Astrocyte of the cerebellum (primary cell): ENCODE results near the gene DDX19B.
"Not testable (repeated sequence)": the region's sequence is repeated elsewhere in the genome, so short reads cannot be mapped to it uniquely, and the experiment has no call there.

Experiments used
- DNase-seq: peaks from one replicate; pipeline ENCODE4 v3.0.0-alpha.2; 2011; ENCODE audit warnings: low read depth
- H3K4me3 ChIP-seq: 2 replicates; pipeline ENCODE4 v1.5.1; 2011; ENCODE audit warnings: mild to moderate bottlenecking, low read depth, low read length, moderate library complexity
- in situ Hi-C: cut with HindIII; loops from 2 replicates; pipeline ENCODE4 v1.10.0; 2017; ENCODE audit warnings: low sequenced_read_pairs
- TF ChIP-seq, protein P1 (sequence below): IDR thresholded peaks from 2 replicates; pipeline ENCODE4 v1.5.1; 2012; ENCODE audit warnings: low read length, low read depth, moderate library complexity, mild to moderate bottlenecking; ENCODE audit errors: missing control alignments

The DDX19B gene

DNA sequence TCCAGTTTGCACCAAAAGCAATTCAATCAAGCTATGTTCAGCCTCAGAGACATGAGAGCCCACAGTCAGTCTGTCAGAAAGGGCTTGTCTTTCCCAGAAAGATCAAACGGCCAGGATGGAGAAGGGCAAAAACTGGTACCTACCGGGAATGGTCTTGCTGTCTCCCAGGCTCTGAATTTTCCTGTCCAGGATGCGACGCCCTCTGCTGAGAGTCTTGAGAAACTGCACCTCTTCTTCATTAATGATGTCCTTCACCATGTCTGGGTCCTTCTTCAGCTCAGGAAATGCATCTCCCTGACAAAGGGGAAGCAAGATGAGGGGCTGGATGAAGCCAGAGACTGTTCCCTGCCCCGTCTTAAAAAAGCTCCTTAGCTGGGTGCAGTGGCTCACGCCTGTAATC lies 31.5 kb upstream of the DDX19B start:
- H3K4me3 ChIP-seq = no peak overlapping the region
- TF ChIP-seq, protein P1, sequence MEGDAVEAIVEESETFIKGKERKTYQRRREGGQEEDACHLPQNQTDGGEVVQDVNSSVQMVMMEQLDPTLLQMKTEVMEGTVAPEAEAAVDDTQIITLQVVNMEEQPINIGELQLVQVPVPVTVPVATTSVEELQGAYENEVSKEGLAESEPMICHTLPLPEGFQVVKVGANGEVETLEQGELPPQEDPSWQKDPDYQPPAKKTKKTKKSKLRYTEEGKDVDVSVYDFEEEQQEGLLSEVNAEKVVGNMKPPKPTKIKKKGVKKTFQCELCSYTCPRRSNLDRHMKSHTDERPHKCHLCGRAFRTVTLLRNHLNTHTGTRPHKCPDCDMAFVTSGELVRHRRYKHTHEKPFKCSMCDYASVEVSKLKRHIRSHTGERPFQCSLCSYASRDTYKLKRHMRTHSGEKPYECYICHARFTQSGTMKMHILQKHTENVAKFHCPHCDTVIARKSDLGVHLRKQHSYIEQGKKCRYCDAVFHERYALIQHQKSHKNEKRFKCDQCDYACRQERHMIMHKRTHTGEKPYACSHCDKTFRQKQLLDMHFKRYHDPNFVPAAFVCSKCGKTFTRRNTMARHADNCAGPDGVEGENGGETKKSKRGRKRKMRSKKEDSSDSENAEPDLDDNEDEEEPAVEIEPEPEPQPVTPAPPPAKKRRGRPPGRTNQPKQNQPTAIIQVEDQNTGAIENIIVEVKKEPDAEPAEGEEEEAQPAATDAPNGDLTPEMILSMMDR = peak; percentile 75
- DNase-seq = no peak
- in situ Hi-C loops = no loop called here

DNA sequence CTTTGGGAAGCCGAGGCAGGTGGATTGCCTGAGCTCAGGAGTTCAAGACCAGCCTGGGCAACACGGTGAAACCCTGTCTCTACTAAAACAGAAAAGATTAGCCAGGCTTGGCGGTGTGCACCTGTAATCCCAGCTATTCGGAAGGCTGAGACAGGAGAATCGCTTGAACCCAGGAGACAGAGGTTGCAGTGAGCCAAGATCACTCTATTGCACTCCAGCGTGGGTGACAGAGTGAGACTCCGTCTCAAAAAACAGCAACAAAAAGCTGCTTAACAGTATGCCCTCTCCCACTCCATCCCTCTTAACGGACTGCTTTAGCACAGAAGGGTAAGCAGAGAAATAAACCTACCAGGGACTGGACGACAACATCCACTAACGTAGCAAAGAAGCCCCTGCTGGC lies 31.1 kb upstream of the DDX19B start:
- H3K4me3 ChIP-seq, DNase-seq, in situ Hi-C loops: not testable (repeated sequence)

DNA sequence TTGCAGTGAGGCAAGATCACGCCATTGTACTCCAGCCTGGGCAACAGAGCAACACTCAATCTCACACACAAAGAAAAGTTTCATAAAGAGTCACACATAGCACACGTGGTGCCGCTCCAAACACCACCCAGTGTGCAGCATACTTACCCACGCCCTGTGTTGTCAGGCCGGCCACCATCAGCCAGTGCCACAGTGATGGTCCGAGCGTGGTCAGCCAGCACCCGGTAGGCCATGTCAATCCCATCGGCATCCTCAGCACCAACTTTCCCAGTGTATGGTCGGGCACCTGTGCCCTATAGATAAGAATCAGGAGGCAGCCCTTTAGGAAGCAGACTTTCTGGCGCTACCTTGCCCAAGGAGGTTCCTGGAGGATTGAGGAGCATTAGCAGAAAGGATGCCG lies 29.5 kb upstream of the DDX19B start:
- DNase-seq = no peak
- in situ Hi-C loops = no loop called here
- TF ChIP-seq, protein P1 = no peak
- H3K4me3 ChIP-seq = no peak overlapping the region

DNA sequence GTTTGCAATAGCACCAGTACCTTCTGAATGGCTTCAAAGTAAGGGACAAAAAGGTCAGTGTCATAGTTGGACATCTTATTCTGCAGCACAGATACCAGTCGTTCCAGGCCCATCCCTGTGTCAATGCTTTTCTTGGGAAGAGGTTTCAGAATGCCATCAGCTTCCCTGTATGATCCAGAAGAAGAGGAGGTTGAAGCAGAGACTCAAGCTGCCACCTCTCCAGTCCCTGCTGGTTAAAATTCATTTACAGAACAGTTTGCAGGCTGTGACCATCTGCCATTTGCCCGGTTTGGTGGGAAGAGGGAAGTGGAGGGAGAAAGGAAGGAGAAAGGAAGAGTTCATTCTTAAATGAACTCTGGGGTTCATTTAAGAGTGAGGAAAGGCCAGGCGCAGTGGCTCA lies 28.8 kb upstream of the DDX19B start:
- H3K4me3 ChIP-seq = no peak overlapping the region
- no peak for DNase-seq
- TF ChIP-seq, protein P1 = no peak
- in situ Hi-C loops = no loop called here

DNA sequence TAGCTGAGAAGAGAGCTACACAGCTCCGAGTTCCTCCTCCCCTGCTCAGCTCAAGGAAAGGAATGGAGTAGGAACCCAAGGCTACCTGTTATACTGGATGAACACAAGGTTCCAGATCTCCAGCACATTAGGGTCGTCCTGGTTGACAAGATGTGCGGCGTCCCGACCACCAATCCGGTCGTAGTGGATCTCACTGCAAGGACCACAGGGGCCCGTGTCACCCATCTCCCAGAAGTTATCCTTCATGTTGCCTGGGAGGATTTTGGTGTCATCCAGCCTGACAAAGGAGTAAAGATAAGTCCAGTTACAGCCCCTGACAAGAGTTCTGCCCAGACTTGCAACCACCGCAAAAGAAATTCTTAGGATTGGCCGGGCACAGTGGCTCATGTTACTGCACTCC lies 27.3 kb upstream of the DDX19B start:
- in situ Hi-C loops = no loop called here
- no peak for DNase-seq
- no peak overlapping the region for H3K4me3 ChIP-seq
- TF ChIP-seq, protein P1 = no peak

DNA sequence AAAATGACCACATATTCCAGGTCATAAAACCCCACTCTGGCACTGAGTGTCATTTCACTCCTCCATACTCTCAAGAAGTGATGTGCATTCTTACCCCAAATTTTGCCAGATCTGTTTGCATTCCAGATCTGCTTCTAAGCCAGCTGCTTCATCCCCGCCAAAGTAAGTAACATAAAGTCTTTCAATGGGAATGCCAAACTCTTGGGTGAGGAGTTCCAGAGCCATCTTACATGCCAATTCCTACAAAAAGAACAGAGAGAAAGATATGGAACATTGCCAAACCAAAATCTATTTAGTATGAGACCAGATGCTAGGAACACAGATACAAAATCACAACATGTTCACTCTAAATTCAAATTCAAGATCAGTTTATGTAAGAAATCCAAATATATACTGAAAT lies 22.6 kb upstream of the DDX19B start:
- H3K4me3 ChIP-seq = no peak overlapping the region
- DNase-seq = no peak
- in situ Hi-C loops = no loop called here
- TF ChIP-seq, protein P1 = no peak

DNA sequence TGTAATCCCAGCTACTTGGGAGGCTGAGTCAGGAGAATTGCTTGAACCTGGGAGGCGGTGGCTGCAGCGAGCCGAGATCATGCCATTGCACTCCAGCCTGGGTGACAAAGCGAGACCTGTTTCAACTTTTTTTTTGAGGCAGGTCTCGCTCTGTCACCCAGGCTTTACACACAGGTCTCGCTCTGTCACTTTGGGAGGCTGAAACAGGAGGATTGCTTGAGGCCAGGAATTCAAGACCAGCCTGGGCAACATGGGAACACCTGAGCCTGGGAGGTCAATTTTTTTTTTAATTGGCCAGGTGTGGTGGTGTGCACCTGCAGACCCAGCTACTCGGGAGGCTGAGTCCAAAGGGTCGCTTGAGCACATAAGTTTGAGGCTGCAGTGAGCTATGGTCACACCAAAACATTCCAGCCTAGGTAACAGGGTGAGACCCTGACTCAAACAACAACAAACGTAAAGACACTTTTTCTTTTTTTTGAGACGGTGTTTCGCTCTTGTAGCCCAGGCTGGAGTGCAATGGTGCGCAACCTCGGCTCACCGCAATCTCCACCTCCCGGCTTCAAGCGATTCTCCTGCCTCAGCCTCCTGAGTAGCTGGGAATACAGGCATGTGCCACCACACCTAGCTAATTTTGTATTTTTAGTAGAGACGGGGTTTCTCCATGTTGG lies 11.5 kb upstream of the DDX19B start:
- in situ Hi-C loops = not testable (repeated sequence)

More for the DNA sequence above, 11.5 kb upstream of the DDX19B start:
- DNase-seq = not testable (repeated sequence)
- H3K4me3 ChIP-seq = peak overlapping the region; percentile 76
